K562 (cell line): ENCODE data around the gene ASCL3. TPM values are rescaled to one million over a fixed set of nuclear protein-coding genes. Genes with fewer than 3 reads are reported as not detected.

Experiments used
- ATAC-seq: fragments of 200-7000 bp; cut with Tn5 transposase; 3 replicates; pipeline ENCODE4 v1.9.1; 2020; ENCODE audit warnings: moderate library complexity
- BruUV-seq: library from RNA; stranded (reverse); fragments of 400-500 nt; replicated peaks from 2 replicates; lab custom pipeline; 2021; lab: Mats Ljungman, UMichigan
- CTCF ChIA-PET: fragments of 300-600 bp; formaldehyde crosslinking; extraction: SDS; loops from one replicate; lab custom pipeline; 2021; ENCODE audit warnings: low intra/inter-chr PET ratio; lab: Yijun Ruan, JAX
- POLR2A ChIA-PET: fragments of 300-600, 350-650 bp; sonication (Branson Sonifier 250); formaldehyde crosslinking; extraction: SDS; loops from one replicate; lab custom pipeline; 2021; ENCODE audit warnings: antibody characterized with exemption, inconsistent platforms; lab: Yijun Ruan, JAX
- DNase-seq, 4 experiments: peaks; one replicate each; pipeline versions ENCODE4 v3.0.0 to v3.0.0-alpha.2; 2011 to 2018; ENCODE audit warnings: low spot score in 3 of 4, mixed read lengths in 3 of 4; ENCODE audit errors: extremely low read depth in 1 of 4
- FAIRE-seq: peaks from 2 replicates; lab custom pipeline; 2011; peaks lifted over from hg19 to GRCh38; lab: Jason Lieb, UNC
- H2AFZ ChIP-seq: 2 replicates; pipeline ENCODE4 v1.6.0; 2011; ENCODE audit warnings: low read depth, low read length, control low read depth, inconsistent platforms
- H3K27ac ChIP-seq: fragments of 200-600 bp; 3 replicates; pipeline ENCODE4 v1.8.0; 2011; ENCODE audit warnings: low read depth, mild to moderate bottlenecking, control low read depth, inconsistent platforms, low read length, moderate library complexity, mixed read lengths; ENCODE audit errors: extremely low read depth
- H3K27me3 ChIP-seq, 2 experiments: fragments of 300-600 bp in 1 of 2; 2 replicates in 1 of 2; 3 replicates in 1 of 2; pipeline versions ENCODE4 v1.6.0 to v1.8.0; 2011; ENCODE audit warnings: inconsistent platforms in 2 of 2, low read length in 2 of 2, mild to moderate bottlenecking in 1 of 2, mixed read lengths in 1 of 2, moderate library complexity in 1 of 2; ENCODE audit not compliant: control insufficient read depth in 2 of 2, insufficient read depth in 2 of 2
- H3K36me3 ChIP-seq: fragments of 300-600 bp; 3 replicates; pipeline ENCODE4 v1.8.0; 2011; ENCODE audit warnings: mild to moderate bottlenecking, low read length, inconsistent platforms; ENCODE audit not compliant: control insufficient read depth, insufficient read depth
- H3K4me1 ChIP-seq, 2 experiments: fragments of 200-600 bp in 1 of 2; replicated peaks in 1 of 2; 2 replicates in 1 of 2; 3 replicates in 1 of 2; pipeline versions ENCODE4 v1.5.1 to v1.8.0; 2011; ENCODE audit warnings: inconsistent platforms in 2 of 2, low read length in 2 of 2, mild to moderate bottlenecking in 1 of 2, mixed read lengths in 1 of 2, moderate library complexity in 1 of 2; ENCODE audit not compliant: control insufficient read depth in 2 of 2, insufficient read depth in 2 of 2
- H3K4me2 ChIP-seq: 2 replicates; pipeline ENCODE4 v1.6.1; 2011; ENCODE audit warnings: low read length, control low read depth, inconsistent platforms, mixed read lengths; ENCODE audit not compliant: insufficient read depth
- H3K4me3 ChIP-seq: fragments of 200-600 bp; sonication (generic), shearing (Covaris generic); 2 replicates; pipeline ENCODE4 v1.5.1; 2016; ENCODE audit warnings: control low read depth, inconsistent platforms
- H3K79me2 ChIP-seq: fragments of 200-600 bp; 3 replicates; pipeline ENCODE4 v1.8.0; 2011; ENCODE audit warnings: low read length, inconsistent platforms; ENCODE audit not compliant: control insufficient read depth, insufficient read depth
- H3K9ac ChIP-seq, 2 experiments: 2 replicates each; pipeline versions ENCODE4 v1.6.0 to v1.6.1; 2011; ENCODE audit warnings: low read depth in 2 of 2, low read length in 2 of 2, control low read depth in 1 of 2, inconsistent platforms in 1 of 2, mild to moderate bottlenecking in 1 of 2, mixed read lengths in 1 of 2; ENCODE audit not compliant: insufficient read depth in 1 of 2
- H3K9me1 ChIP-seq: one replicate; pipeline ENCODE4 v1.6.0; 2011; ENCODE audit warnings: inconsistent platforms, mild to moderate bottlenecking, low read length, moderate library complexity; ENCODE audit not compliant: control insufficient read depth, insufficient read depth
- H3K9me3 ChIP-seq: replicated peaks from 2 replicates; pipeline ENCODE4 v1.5.1; 2011; ENCODE audit warnings: low read depth, low read length, inconsistent platforms; ENCODE audit not compliant: control insufficient read depth, insufficient read depth
- H4K20me1 ChIP-seq: replicated peaks from 2 replicates; pipeline ENCODE4 v1.6.1; 2011; ENCODE audit warnings: low read length, inconsistent platforms, mixed read lengths; ENCODE audit not compliant: control insufficient read depth, insufficient read depth
- ARID1B ChIP-seq: fragments of 450-650 bp; IDR thresholded peaks from 2 replicates; pipeline ENCODE4 v1.6.1; 2016; ENCODE audit warnings: antibody characterized with exemption, mild to moderate bottlenecking, inconsistent platforms
- ESRRA ChIP-seq: fragments of 450-650 bp; IDR thresholded peaks from 2 replicates; pipeline ENCODE4 v1.6.1; 2014; ENCODE audit warnings: low read depth, mild to moderate bottlenecking, moderate library complexity, borderline replicate concordance
- MAFF ChIP-seq: IDR thresholded peaks from 2 replicates; pipeline ENCODE4 v1.6.1; 2012; ENCODE audit warnings: low read length, improper control_type of control experiment
- SIRT6 ChIP-seq: IDR thresholded peaks from one replicate; pipeline ENCODE4 v1.6.1; 2012; ENCODE audit warnings: low read depth, mild to moderate bottlenecking, control low read depth, inconsistent platforms, low read length, moderate library complexity
- ZFP36 ChIP-seq: fragments of 150-350 bp; IDR thresholded peaks from 2 replicates; pipeline ENCODE4 v1.6.1; 2018; ENCODE audit warnings: low read length, low read depth; ENCODE audit not compliant: partially characterized antibody
- ZNF239 ChIP-seq: fragments of 250-450 bp; sonication (Bioruptor Pico); IDR thresholded peaks from 2 replicates; pipeline ENCODE4 v1.4.0; 2020; ENCODE audit warnings: mild to moderate bottlenecking
- WGBS: fragments of 100-300 bp; shearing (Covaris generic); methylation state at CpG from one replicate; pipeline ENCODE4 v1.1.6; 2016; ENCODE audit warnings: low coverage, mixed read lengths; ENCODE audit not compliant: insufficient coverage; ENCODE audit errors: missing lambda C conversion rate; 5-methylcytosine and 5-hydroxymethylcytosine counted together
- in situ Hi-C: fragments of 300-500 bp; cut with MboI; formaldehyde crosslinking; loops from 4 replicates; pipeline ENCODE4 v1.15.0; 2018; ENCODE audit warnings: inconsistent platforms, mixed read lengths
- intact Hi-C: fragments of 100-400 bp; cut with micrococcal nuclease; formaldehyde crosslinking; loops from 2 replicates; pipeline ENCODE4 v1.14.2; 2022
- polyA plus RNA-seq, 8 experiments: library from polyadenylated mRNA; depleted of rRNA in 4 of 8; stranded (reverse) in 5 of 8; unstranded in 3 of 8; fragments of >200 nt; fragmentation: Nextera tagmentation in 2 of 8; fragmentation: Illumina TruSeq in 1 of 8; extraction: Ambion mirVana in 2 of 8; extraction: Trizol in 1 of 8; gene quantifications; 2 replicates each; pipeline versions ENCODE4 v1.2.1 to v1.2.3, GENCODE V29; 2011 to 2014; ENCODE audit warnings: inconsistent platforms in 1 of 8, missing spikeins in 1 of 8
- total RNA-seq, 7 experiments: library from RNA; depleted of rRNA in 6 of 7; stranded (reverse); fragments of >200 nt in 6 of 7; fragmentation: Illumina TruSeq in 2 of 7; extraction: Trizol in 2 of 7; gene quantifications; 2 replicates each; pipeline versions ENCODE4 v1.2.1 to v1.2.3, GENCODE V29; 2011 to 2021; ENCODE audit warnings: low replicate concordance in 1 of 7
- TF ChIP-seq, protein P1 (sequence below): fragments of 250-450 bp; sonication (Bioruptor Pico); IDR thresholded peaks from 2 replicates; pipeline ENCODE4 v1.8.0; 2022; ENCODE audit warnings: moderate library complexity, mild to moderate bottlenecking, inconsistent platforms
- TF ChIP-seq, protein P2 (sequence below): IDR thresholded peaks from 3 replicates; pipeline ENCODE4 v1.6.1; 2011; ENCODE audit warnings: borderline replicate concordance, mild to moderate bottlenecking; ENCODE audit not compliant: insufficient read length, insufficient read depth
- TF ChIP-seq, protein P3 (sequence below): sonication (generic); formaldehyde crosslinking; IDR thresholded peaks from 2 replicates; pipeline ENCODE4 v1.8.1; 2023; ENCODE audit warnings: missing genetic modification reagents, mild to moderate bottlenecking, borderline replicate concordance
- TF ChIP-seq, protein P4 (sequence below), 2 experiments: fragments of 450-650 bp in 1 of 2; sonication (generic) in 1 of 2; formaldehyde crosslinking in 1 of 2; IDR thresholded peaks in 1 of 2; conservative IDR thresholded peaks in 1 of 2; 2 replicates each; pipeline versions ENCODE4 v1.6.1 to v1.8.1; 2016 to 2023; ENCODE audit warnings: mild to moderate bottlenecking in 2 of 2, moderate library complexity in 2 of 2, inconsistent platforms in 1 of 2, missing genetic modification reagents in 1 of 2

Gene ASCL3
- total and polyA plus RNA-seq, 9 of the 15 experiments (the other 6 are each of a cell fraction or from before 2014, with no cell fraction given), result not detected

DNA sequence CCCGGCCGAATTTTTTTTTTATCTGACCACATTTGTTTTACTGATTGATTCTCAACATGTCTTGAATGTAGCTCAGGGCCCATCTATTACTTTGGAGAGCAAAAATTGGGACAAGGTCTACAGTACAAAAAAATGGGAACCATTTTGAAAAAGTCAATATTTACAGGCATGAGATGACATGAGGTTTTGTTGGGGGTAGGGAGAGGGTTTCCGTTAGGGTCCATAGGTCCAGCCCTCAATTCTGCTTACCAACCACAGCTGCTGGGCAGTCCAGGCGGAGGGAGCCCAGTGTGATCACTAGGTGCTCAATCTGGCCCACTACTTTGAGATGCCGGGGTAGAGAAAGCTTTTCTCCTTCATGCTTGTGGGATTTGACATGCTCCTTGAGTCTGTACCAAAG is 42.6 kb upstream of the ASCL3 start:
- 78% methylated on average over 5 of the region's 5 CpGs for WGBS
- POLR2A ChIA-PET, result interaction anchor here (1.1 kb wide), 1 partner anchor 9 kb away, joined by 4 read pairs; no protein-coding TSS in a partner anchor
- Histone ChIP-seq H3K36me3 (peaks cover 5% of the 10 kb centered on the region; the same call in 1 of the 3 replicates), H3K9me1 (no peaks in the 10 kb centered on the region), H3K4me1 (peaks cover 4 to 30% of the 10 kb centered on the region in 2 experiments), H3K9me3 (no peaks in the 10 kb centered on the region), H3K27ac (no peak overlapping the region), H4K20me1 (no peaks in the 10 kb centered on the region), H2AFZ (no peak overlapping the region), H3K79me2 (no peaks in the 10 kb centered on the region), H3K4me3 (no peak overlapping the region), H3K4me2 (no peak overlapping the region), H3K9ac (no peak overlapping the region), H3K27me3 (no peaks in the 10 kb centered on the region)
- ATAC-seq, result no peak
- no peak for DNase-seq
- intact Hi-C loops, result no loop called here
- no TSS peak for BruUV-seq
- CTCF ChIA-PET, result no interaction called here
- in situ Hi-C loops, result no loop called here
- FAIRE-seq, result no peak
- TF ChIP-seq, protein P1, sequence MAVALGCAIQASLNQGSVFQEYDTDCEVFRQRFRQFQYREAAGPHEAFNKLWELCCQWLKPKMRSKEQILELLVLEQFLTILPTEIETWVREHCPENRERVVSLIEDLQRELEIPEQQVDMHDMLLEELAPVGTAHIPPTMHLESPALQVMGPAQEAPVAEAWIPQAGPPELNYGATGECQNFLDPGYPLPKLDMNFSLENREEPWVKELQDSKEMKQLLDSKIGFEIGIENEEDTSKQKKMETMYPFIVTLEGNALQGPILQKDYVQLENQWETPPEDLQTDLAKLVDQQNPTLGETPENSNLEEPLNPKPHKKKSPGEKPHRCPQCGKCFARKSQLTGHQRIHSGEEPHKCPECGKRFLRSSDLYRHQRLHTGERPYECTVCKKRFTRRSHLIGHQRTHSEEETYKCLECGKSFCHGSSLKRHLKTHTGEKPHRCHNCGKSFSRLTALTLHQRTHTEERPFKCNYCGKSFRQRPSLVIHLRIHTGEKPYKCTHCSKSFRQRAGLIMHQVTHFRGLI (CRISPR knock-in tag), result no peak
- no peak for TF ChIP-seq ZFP36
- no peak for TF ChIP-seq ESRRA
- TF ChIP-seq, protein P2, sequence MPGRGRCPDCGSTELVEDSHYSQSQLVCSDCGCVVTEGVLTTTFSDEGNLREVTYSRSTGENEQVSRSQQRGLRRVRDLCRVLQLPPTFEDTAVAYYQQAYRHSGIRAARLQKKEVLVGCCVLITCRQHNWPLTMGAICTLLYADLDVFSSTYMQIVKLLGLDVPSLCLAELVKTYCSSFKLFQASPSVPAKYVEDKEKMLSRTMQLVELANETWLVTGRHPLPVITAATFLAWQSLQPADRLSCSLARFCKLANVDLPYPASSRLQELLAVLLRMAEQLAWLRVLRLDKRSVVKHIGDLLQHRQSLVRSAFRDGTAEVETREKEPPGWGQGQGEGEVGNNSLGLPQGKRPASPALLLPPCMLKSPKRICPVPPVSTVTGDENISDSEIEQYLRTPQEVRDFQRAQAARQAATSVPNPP, result no peak
- TF ChIP-seq SIRT6, result no peak
- TF ChIP-seq ARID1B, result no peak
- TF ChIP-seq, protein P3, sequence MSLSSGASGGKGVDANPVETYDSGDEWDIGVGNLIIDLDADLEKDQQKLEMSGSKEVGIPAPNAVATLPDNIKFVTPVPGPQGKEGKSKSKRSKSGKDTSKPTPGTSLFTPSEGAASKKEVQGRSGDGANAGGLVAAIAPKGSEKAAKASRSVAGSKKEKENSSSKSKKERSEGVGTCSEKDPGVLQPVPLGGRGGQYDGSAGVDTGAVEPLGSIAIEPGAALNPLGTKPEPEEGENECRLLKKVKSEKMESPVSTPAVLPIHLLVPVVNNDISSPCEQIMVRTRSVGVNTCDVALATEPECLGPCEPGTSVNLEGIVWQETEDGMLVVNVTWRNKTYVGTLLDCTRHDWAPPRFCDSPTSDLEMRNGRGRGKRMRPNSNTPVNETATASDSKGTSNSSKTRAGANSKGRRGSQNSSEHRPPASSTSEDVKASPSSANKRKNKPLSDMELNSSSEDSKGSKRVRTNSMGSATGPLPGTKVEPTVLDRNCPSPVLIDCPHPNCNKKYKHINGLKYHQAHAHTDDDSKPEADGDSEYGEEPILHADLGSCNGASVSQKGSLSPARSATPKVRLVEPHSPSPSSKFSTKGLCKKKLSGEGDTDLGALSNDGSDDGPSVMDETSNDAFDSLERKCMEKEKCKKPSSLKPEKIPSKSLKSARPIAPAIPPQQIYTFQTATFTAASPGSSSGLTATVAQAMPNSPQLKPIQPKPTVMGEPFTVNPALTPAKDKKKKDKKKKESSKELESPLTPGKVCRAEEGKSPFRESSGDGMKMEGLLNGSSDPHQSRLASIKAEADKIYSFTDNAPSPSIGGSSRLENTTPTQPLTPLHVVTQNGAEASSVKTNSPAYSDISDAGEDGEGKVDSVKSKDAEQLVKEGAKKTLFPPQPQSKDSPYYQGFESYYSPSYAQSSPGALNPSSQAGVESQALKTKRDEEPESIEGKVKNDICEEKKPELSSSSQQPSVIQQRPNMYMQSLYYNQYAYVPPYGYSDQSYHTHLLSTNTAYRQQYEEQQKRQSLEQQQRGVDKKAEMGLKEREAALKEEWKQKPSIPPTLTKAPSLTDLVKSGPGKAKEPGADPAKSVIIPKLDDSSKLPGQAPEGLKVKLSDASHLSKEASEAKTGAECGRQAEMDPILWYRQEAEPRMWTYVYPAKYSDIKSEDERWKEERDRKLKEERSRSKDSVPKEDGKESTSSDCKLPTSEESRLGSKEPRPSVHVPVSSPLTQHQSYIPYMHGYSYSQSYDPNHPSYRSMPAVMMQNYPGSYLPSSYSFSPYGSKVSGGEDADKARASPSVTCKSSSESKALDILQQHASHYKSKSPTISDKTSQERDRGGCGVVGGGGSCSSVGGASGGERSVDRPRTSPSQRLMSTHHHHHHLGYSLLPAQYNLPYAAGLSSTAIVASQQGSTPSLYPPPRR (CRISPR knock-in tag), result no peak
- TF ChIP-seq ZNF239 (CRISPR knock-in tag), result no peak
- no peak for TF ChIP-seq MAFF
- TF ChIP-seq, protein P4, sequence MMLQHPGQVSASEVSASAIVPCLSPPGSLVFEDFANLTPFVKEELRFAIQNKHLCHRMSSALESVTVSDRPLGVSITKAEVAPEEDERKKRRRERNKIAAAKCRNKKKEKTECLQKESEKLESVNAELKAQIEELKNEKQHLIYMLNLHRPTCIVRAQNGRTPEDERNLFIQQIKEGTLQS (IDR thresholded peaks at IDR 0.05), result no peak
- TF ChIP-seq, protein P4 (CRISPR knock-in tag; conservative IDR thresholded peaks at IDR 0.05), result no peak
